Mammary epithelial cell (primary cell): ENCODE results near the gene FAM163A.

Source experiments
- EZH2 ChIP-seq: IDR thresholded peaks from 2 replicates; pipeline ENCODE4 v1.6.1; 2012; ENCODE audit warnings: low read length, inconsistent platforms, borderline replicate concordance
- TF ChIP-seq, protein P1 (sequence below), 2 donors: IDR thresholded peaks in 1 of 2; conservative IDR thresholded peaks in 1 of 2; 2 replicates each; pipeline ENCODE4 v1.5.1; 2011 to 2012; ENCODE audit warnings: inconsistent platforms in 2 of 2, low read length in 2 of 2, mild to moderate bottlenecking in 2 of 2, control low read depth in 1 of 2, low read depth in 1 of 2; ENCODE audit not compliant: insufficient read depth in 1 of 2; ENCODE audit errors: extremely low read depth in 1 of 2

DNA sequence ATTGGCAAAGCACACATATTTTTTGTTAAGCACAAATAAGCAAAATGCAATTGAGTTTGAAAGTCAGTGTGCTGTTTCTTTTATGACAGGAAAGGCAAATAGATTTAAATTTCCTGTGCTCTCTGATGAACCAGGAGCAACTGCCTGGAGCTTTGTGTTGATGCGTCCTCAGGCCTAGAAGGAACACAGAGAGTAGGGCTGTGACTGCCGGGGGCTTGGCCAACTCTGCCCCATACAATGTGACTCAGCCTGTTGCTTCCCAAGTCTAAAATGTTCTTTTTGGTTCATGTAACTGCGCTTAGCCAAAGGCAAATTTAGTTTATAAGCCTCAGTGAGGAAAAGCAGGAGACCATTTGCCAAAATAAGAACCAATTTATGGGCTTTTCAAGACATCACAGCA is 97.0 kb downstream of the FAM163A start:
- no peak for TF ChIP-seq EZH2
- TF ChIP-seq, protein P1, sequence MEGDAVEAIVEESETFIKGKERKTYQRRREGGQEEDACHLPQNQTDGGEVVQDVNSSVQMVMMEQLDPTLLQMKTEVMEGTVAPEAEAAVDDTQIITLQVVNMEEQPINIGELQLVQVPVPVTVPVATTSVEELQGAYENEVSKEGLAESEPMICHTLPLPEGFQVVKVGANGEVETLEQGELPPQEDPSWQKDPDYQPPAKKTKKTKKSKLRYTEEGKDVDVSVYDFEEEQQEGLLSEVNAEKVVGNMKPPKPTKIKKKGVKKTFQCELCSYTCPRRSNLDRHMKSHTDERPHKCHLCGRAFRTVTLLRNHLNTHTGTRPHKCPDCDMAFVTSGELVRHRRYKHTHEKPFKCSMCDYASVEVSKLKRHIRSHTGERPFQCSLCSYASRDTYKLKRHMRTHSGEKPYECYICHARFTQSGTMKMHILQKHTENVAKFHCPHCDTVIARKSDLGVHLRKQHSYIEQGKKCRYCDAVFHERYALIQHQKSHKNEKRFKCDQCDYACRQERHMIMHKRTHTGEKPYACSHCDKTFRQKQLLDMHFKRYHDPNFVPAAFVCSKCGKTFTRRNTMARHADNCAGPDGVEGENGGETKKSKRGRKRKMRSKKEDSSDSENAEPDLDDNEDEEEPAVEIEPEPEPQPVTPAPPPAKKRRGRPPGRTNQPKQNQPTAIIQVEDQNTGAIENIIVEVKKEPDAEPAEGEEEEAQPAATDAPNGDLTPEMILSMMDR (conservative IDR thresholded peaks at IDR 0.05 in 1 of 2, IDR thresholded peaks at IDR 0.05 in 1 of 2; ENCODE audit: extremely low read depth in 1 of 2, insufficient read depth in 1 of 2, low read depth in 1 of 2, low read length in 2 of 2), result no peak
